Adrenal gland (tissue), 5 donors: ENCODE measurements around the gene NTRK1.

Experiments used
- POLR2A ChIP-seq, 2 donors: fragments of 450-650 bp; IDR thresholded peaks; one replicate each; pipeline ENCODE4 v1.6.1; 2017; ENCODE audit warnings: antibody characterized with exemption in 2 of 2, mild to moderate bottlenecking in 2 of 2, moderate library complexity in 1 of 2
- TF ChIP-seq, protein P1 (sequence below), 6 experiments: fragments of 450-650 bp in 4 of 6; fragments of 200-600 bp in 2 of 6; sonication (generic) in 1 of 6; IDR thresholded peaks; 1 replicate in 5 of 6; 2 replicates in 1 of 6; pipeline versions ENCODE4 v1.5.1 to v1.8.0; 2016 to 2021; ENCODE audit warnings: antibody characterized with exemption in 6 of 6, mild to moderate bottlenecking in 2 of 6, moderate library complexity in 1 of 6
- donor health status: DM: no; HTN: no; CAD: no.

DNA sequence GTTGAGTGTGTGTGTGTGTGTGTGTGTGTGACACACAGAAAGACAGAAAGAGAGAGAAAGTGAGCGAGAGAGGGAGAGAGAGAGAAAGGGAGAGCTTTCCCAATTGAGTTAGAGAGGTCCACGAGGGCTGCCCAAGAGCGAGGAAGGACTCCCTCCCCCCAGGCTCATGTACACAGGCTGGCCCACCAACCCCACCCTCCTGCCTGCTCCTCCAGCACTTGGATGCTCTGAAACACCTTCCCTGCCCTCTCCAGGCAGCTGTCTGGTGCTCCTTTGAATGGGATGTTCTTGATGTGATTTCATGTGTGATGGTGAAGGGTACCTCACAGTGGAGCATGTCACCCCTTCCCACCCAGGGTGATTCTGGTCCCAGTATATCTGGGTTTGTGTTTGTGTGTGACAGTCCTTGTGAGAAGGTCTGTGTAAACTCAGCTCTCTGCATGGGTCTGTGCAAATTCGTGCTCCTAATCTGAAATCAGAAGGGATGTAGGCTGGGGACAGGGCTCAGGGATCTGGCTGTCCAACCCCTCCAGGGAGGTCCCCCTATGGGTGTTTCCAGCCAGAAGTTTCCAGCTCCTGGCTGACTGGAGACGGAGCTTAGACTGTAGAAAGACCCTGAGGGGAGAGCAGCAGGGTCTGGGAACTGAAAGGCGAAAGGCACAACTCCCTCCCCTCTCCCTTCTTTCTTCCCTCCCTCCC is 26.1 kb downstream of the NTRK1 start:
- TF ChIP-seq, protein P1, sequence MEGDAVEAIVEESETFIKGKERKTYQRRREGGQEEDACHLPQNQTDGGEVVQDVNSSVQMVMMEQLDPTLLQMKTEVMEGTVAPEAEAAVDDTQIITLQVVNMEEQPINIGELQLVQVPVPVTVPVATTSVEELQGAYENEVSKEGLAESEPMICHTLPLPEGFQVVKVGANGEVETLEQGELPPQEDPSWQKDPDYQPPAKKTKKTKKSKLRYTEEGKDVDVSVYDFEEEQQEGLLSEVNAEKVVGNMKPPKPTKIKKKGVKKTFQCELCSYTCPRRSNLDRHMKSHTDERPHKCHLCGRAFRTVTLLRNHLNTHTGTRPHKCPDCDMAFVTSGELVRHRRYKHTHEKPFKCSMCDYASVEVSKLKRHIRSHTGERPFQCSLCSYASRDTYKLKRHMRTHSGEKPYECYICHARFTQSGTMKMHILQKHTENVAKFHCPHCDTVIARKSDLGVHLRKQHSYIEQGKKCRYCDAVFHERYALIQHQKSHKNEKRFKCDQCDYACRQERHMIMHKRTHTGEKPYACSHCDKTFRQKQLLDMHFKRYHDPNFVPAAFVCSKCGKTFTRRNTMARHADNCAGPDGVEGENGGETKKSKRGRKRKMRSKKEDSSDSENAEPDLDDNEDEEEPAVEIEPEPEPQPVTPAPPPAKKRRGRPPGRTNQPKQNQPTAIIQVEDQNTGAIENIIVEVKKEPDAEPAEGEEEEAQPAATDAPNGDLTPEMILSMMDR (IDR thresholded peaks at IDR 0.05), result no peak
- TF ChIP-seq POLR2A (IDR thresholded peaks at IDR 0.05), result no peak
